HepG2 (cell line): ENCODE results near the gene GPR4. TPM values are rescaled to one million over a fixed set of nuclear protein-coding genes. Genes with fewer than 3 reads are reported as not detected.

Source experiments
- EP300 ChIP-seq, 3 experiments: sonication (generic) in 1 of 3; formaldehyde crosslinking in 1 of 3; IDR thresholded peaks; 2 replicates each; pipeline versions ENCODE4 v1.5.1 to v1.6.1; 2011 to 2020; ENCODE audit warnings: low read depth in 2 of 3, low read length in 2 of 3, borderline replicate concordance in 1 of 3, improper control_type of control experiment in 1 of 3, mild to moderate bottlenecking in 1 of 3, missing genetic modification reagents in 1 of 3, moderate library complexity in 1 of 3
- FOXK2 ChIP-seq: fragments of 450-650 bp; IDR thresholded peaks from 2 replicates; pipeline ENCODE4 v1.6.1; 2016
- HNRNPL ChIP-seq: fragments of 200-400 bp; formaldehyde crosslinking; IDR thresholded peaks from 2 replicates; pipeline ENCODE4 v1.6.1; 2017; ENCODE audit warnings: mild to moderate bottlenecking, low read depth, low read length
- KAT7 ChIP-seq: IDR thresholded peaks from 2 replicates; pipeline ENCODE4 v1.6.1; 2018; ENCODE audit warnings: borderline replicate concordance, missing compliant biosample characterization
- MAFF ChIP-seq: IDR thresholded peaks from 2 replicates; pipeline ENCODE4 v1.6.1; 2011; ENCODE audit warnings: low read depth, low read length, improper control_type of control experiment
- MAFG ChIP-seq: sonication (generic); formaldehyde crosslinking; IDR thresholded peaks from 2 replicates; pipeline ENCODE4 v1.5.1; 2020; ENCODE audit warnings: mild to moderate bottlenecking, missing genetic modification reagents
- NFE2L2 ChIP-seq: fragments of 150-350 bp; IDR thresholded peaks from 2 replicates; pipeline ENCODE4 v1.6.1; 2014; ENCODE audit warnings: low read length
- NONO ChIP-seq, 2 experiments: fragments of 450-650 bp in 1 of 2; sonication (generic) in 1 of 2; formaldehyde crosslinking in 1 of 2; IDR thresholded peaks in 1 of 2; conservative IDR thresholded peaks in 1 of 2; 2 replicates each; pipeline versions ENCODE4 v1.6.1 to v1.8.0; 2017 to 2022; ENCODE audit warnings: mild to moderate bottlenecking in 1 of 2, missing genetic modification reagents in 1 of 2, moderate library complexity in 1 of 2
- RFX5 ChIP-seq: IDR thresholded peaks from 2 replicates; pipeline ENCODE4 v1.6.1; 2011; ENCODE audit warnings: low read depth, low read length, improper control_type of control experiment
- SAFB2 ChIP-seq: sonication (generic); formaldehyde crosslinking; IDR thresholded peaks from 2 replicates; pipeline ENCODE4 v1.5.1; 2020; ENCODE audit warnings: missing genetic modification reagents, low read depth, mild to moderate bottlenecking, borderline replicate concordance
- SMARCC2 ChIP-seq: fragments of 450-650 bp; IDR thresholded peaks from 2 replicates; pipeline ENCODE4 v1.6.1; 2017; ENCODE audit warnings: antibody characterized with exemption, mild to moderate bottlenecking
- SRY ChIP-seq: sonication (generic); formaldehyde crosslinking; IDR thresholded peaks from 2 replicates; pipeline ENCODE4 v1.8.0; 2022; ENCODE audit warnings: mild to moderate bottlenecking, missing genetic modification reagents
- ZNF224 ChIP-seq: sonication (generic); formaldehyde crosslinking; IDR thresholded peaks from 2 replicates; pipeline ENCODE4 v1.5.0; 2020; ENCODE audit warnings: mild to moderate bottlenecking, missing genetic modification reagents
- ZNF331 ChIP-seq: sonication (generic); formaldehyde crosslinking; IDR thresholded peaks from 2 replicates; pipeline ENCODE4 v1.4.0; 2020; ENCODE audit warnings: missing genetic modification reagents
- ZNF547 ChIP-seq: sonication (generic); formaldehyde crosslinking; IDR thresholded peaks from 2 replicates; pipeline ENCODE4 v1.5.1; 2020; ENCODE audit warnings: mild to moderate bottlenecking, missing genetic modification reagents
- ZNF607 ChIP-seq: sonication (generic); formaldehyde crosslinking; IDR thresholded peaks from 2 replicates; pipeline ENCODE4 v1.5.1; 2020; ENCODE audit warnings: missing genetic modification reagents, mild to moderate bottlenecking, borderline replicate concordance
- ZNF709 ChIP-seq: sonication (generic); formaldehyde crosslinking; IDR thresholded peaks from 2 replicates; pipeline ENCODE4 v1.5.0; 2020; ENCODE audit warnings: mild to moderate bottlenecking, missing genetic modification reagents
- polyA plus RNA-seq, 8 experiments: library from polyadenylated mRNA; depleted of rRNA in 3 of 8; stranded (reverse) in 7 of 8; unstranded in 1 of 8; fragments of >200 nt; fragmentation: Illumina TruSeq in 4 of 8; extraction: Trizol in 4 of 8; gene quantifications; 2 replicates each; pipeline versions ENCODE4 v1.2.1 to v1.2.3, GENCODE V29; 2011 to 2016; ENCODE audit warnings: low read depth in 4 of 8, missing spikeins in 1 of 8, mixed read lengths in 1 of 8; ENCODE audit not compliant: insufficient read depth in 1 of 8
- total RNA-seq, 5 experiments: library from RNA; depleted of rRNA; stranded (reverse); fragments of >200 nt; fragmentation: Illumina TruSeq; extraction: Trizol; gene quantifications; 2 replicates each; pipeline ENCODE4 v1.2.3, GENCODE V29; 2016; ENCODE audit warnings: low read depth in 1 of 5
- TF ChIP-seq, protein P1 (sequence below): sonication (generic); formaldehyde crosslinking; IDR thresholded peaks from 2 replicates; pipeline ENCODE4 v1.4.0; 2020; ENCODE audit warnings: missing genetic modification reagents, mild to moderate bottlenecking, borderline replicate concordance
- TF ChIP-seq, protein P2 (sequence below): IDR thresholded peaks from 2 replicates; pipeline ENCODE4 v1.6.1; 2012; ENCODE audit warnings: low read length, improper control_type of control experiment
- TF ChIP-seq, protein P3 (sequence below): IDR thresholded peaks from 2 replicates; pipeline ENCODE4 v1.6.1; 2016; ENCODE audit warnings: missing biosample characterization, missing genetic modification reagents, low read depth

GPR4 gene
- total and polyA plus RNA-seq, 2 of the 13 experiments (the other 11 are each of a cell fraction or from before 2014, with no cell fraction given), result 0.15 TPM; not detected in 1

GRCh38 chr19:45584332-45585157, 17.5 kb downstream of the GPR4 start, which contains the start of gene OPA3 (continued):
- TF ChIP-seq, protein P1, sequence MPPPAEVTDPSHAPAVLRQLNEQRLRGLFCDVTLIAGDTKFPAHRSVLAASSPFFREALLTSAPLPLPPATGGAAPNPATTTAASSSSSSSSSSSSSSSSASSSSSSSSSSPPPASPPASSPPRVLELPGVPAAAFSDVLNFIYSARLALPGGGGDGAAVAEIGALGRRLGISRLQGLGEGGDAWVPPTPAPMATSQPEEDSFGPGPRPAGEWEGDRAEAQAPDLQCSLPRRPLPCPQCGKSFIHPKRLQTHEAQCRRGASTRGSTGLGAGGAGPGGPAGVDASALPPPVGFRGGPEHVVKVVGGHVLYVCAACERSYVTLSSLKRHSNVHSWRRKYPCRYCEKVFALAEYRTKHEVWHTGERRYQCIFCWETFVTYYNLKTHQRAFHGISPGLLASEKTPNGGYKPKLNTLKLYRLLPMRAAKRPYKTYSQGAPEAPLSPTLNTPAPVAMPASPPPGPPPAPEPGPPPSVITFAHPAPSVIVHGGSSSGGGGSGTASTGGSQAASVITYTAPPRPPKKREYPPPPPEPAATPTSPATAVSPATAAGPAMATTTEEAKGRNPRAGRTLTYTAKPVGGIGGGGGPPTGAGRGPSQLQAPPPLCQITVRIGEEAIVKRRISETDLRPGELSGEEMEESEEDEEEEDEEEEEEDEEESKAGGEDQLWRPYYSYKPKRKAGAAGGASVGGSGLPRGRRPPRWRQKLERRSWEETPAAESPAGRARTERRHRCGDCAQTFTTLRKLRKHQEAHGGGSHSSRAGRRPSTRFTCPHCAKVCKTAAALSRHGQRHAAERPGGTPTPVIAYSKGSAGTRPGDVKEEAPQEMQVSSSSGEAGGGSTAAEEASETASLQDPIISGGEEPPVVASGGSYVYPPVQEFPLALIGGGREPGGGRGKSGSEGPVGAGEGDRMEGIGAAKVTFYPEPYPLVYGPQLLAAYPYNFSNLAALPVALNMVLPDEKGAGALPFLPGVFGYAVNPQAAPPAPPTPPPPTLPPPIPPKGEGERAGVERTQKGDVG (CRISPR knock-in tag), result 0 out of 2 replicates have a peak, but pooled peaks have one; percentile 16
- no peak for TF ChIP-seq MAFG (CRISPR knock-in tag)
- TF ChIP-seq, protein P2, sequence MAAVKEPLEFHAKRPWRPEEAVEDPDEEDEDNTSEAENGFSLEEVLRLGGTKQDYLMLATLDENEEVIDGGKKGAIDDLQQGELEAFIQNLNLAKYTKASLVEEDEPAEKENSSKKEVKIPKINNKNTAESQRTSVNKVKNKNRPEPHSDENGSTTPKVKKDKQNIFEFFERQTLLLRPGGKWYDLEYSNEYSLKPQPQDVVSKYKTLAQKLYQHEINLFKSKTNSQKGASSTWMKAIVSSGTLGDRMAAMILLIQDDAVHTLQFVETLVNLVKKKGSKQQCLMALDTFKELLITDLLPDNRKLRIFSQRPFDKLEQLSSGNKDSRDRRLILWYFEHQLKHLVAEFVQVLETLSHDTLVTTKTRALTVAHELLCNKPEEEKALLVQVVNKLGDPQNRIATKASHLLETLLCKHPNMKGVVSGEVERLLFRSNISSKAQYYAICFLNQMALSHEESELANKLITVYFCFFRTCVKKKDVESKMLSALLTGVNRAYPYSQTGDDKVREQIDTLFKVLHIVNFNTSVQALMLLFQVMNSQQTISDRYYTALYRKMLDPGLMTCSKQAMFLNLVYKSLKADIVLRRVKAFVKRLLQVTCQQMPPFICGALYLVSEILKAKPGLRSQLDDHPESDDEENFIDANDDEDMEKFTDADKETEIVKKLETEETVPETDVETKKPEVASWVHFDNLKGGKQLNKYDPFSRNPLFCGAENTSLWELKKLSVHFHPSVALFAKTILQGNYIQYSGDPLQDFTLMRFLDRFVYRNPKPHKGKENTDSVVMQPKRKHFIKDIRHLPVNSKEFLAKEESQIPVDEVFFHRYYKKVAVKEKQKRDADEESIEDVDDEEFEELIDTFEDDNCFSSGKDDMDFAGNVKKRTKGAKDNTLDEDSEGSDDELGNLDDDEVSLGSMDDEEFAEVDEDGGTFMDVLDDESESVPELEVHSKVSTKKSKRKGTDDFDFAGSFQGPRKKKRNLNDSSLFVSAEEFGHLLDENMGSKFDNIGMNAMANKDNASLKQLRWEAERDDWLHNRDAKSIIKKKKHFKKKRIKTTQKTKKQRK, result peak; percentile 56; the same call in 1 of the 2 replicates
- peak; percentile 54; the same call in 1 of the 2 replicates for TF ChIP-seq RFX5
- TF ChIP-seq ZNF331 (CRISPR knock-in tag), result 0 out of 2 replicates have a peak, but pooled peaks have one; percentile 9
- TF ChIP-seq MAFF, result peak; percentile 72
- 0 out of 2 replicates have a peak, but pooled peaks have one; percentile 62 for TF ChIP-seq HNRNPL
- peak; percentile 44; the same call in 1 of the 2 replicates for TF ChIP-seq ZNF547 (CRISPR knock-in tag)
- peak; percentile 47; the same call in 1 of the 2 replicates for TF ChIP-seq ZNF709
- TF ChIP-seq, protein P3, sequence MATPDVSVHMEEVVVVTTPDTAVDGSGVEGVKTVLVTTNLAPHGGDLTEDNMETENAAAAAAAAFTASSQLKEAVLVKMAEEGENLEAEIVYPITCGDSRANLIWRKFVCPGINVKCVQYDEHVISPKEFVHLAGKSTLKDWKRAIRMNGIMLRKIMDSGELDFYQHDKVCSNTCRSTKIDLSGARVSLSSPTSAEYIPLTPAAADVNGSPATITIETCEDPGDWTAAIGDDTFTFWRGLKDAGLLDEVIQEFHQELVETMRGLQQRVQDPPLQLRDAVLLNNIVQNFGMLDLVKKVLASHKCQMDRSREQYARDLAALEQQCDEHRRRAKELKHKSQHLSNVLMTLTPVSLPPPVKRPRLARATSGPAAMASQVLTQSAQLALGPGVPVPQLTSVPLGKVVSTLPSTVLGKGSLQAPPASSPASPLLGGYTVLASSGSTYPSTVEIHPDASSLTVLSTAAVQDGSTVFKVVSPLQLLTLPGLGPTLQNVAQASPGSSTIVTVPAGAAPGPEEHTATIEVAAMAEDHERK (CRISPR knock-in tag), result peak; percentile 99
- TF ChIP-seq SMARCC2, result no peak
- TF ChIP-seq SAFB2 (CRISPR knock-in tag), result no peak
- peak in 1 of 2 experiments; percentile 53; a peak in 1 of 4 replicates for TF ChIP-seq EP300 (IDR thresholded peaks at IDR 0.05; ENCODE audit: low read depth in 2 of 2, low read length in 2 of 2)
- no peak for TF ChIP-seq EP300 (CRISPR knock-in tag; IDR thresholded peaks at IDR 0.05; ENCODE audit: borderline replicate concordance)
- TF ChIP-seq NONO (IDR thresholded peaks at IDR 0.05), result no peak
- peak; percentile 66; the same call in 1 of the 2 replicates for TF ChIP-seq NONO (CRISPR knock-in tag; conservative IDR thresholded peaks at IDR 0.05)
- 0 out of 2 replicates have a peak, but pooled peaks have one; percentile 49 for TF ChIP-seq ZNF224 (CRISPR knock-in tag)
- TF ChIP-seq SRY (CRISPR knock-in tag), result 0 out of 2 replicates have a peak, but pooled peaks have one; percentile 73
- TF ChIP-seq KAT7, result peak; percentile 44
- no peak; the same call in 1 of the 2 replicates for TF ChIP-seq NFE2L2
- 0 out of 2 replicates have a peak, but pooled peaks have one; percentile 11 for TF ChIP-seq FOXK2
- TF ChIP-seq ZNF607 (CRISPR knock-in tag), result peak; percentile 63; the same call in 1 of the 2 replicates
